Bronchial epithelial cell (primary cell): ENCODE data around the gene SLC12A9. TPM values are rescaled to one million over a fixed set of nuclear protein-coding genes. Genes with fewer than 3 reads are reported as not detected.

Source experiments
- DNase-seq: peaks from one replicate; pipeline ENCODE4 v3.0.0-alpha.2; 2010; ENCODE audit warnings: low read depth
- FAIRE-seq: peaks from 2 replicates; lab custom pipeline; 2011; peaks lifted over from hg19 to GRCh38; lab: Jason Lieb, UNC
- H3K27me3 ChIP-seq: 2 replicates; pipeline ENCODE4 v1.5.1; 2011; ENCODE audit warnings: low read length; ENCODE audit not compliant: control insufficient read depth, insufficient read depth
- H3K36me3 ChIP-seq: 2 replicates; pipeline ENCODE4 v1.5.1; 2011; ENCODE audit warnings: low read length; ENCODE audit not compliant: control insufficient read depth, insufficient read depth
- H3K4me3 ChIP-seq: 2 replicates; pipeline ENCODE4 v1.5.1; 2011; ENCODE audit warnings: mild to moderate bottlenecking, low read depth, low read length, control low read depth
- CTCF ChIP-seq: IDR thresholded peaks from 2 replicates; pipeline ENCODE4 v1.5.1; 2011; ENCODE audit warnings: mild to moderate bottlenecking, moderate library complexity, low read length, control low read depth, inconsistent platforms; ENCODE audit not compliant: insufficient read depth, severe bottlenecking
- total RNA-seq: library from RNA; depleted of rRNA; stranded (reverse); fragments of >200 nt; gene quantifications from 2 replicates; pipeline ENCODE4 v1.2.1, GENCODE V29; 2014

The SLC12A9 gene
- total RNA-seq, 1 donor from 2014 or later, result 7.6 TPM

- no peak overlapping the region for H3K4me3 ChIP-seq
Measured at GRCh38 chr7:100861616-100861985, 9.1 kb downstream of the SLC12A9 start.

GRCh38 chr7:100863406-100863950 lies 11.0 kb downstream of the SLC12A9 start:
- FAIRE-seq (no peak), DNase-seq (no peak)
- H3K36me3 ChIP-seq, result peaks cover 15% of the 10 kb centered on the region
- H3K27me3 ChIP-seq, result no peaks in the 10 kb centered on the region
- no peak for TF ChIP-seq CTCF
- H3K4me3 ChIP-seq, result no peak overlapping the region

More at GRCh38 chr7:100861616-100861985, 9.1 kb downstream of the SLC12A9 start:
- no peak for FAIRE-seq
- H3K27me3 ChIP-seq, result no peaks in the 10 kb centered on the region
- peaks cover 15% of the 10 kb centered on the region for H3K36me3 ChIP-seq
- no peak for TF ChIP-seq CTCF
- no peak for DNase-seq

GRCh38 chr7:100864263-100864845 lies 11.8 kb downstream of the SLC12A9 start:
- TF ChIP-seq CTCF, result no peak
- peaks cover 19% of the 10 kb centered on the region for H3K36me3 ChIP-seq
- FAIRE-seq, result no peak

GRCh38 chr7:100865372-100865911 lies 12.9 kb downstream of the SLC12A9 start:
- no peaks in the 10 kb centered on the region for H3K27me3 ChIP-seq
- peak overlapping the region; percentile 93 for H3K4me3 ChIP-seq
- peaks cover 17% of the 10 kb centered on the region for H3K36me3 ChIP-seq
- peak; percentile 98 for DNase-seq
- peak; percentile 46 for TF ChIP-seq CTCF
- peak; percentile 94 for FAIRE-seq

More at GRCh38 chr7:100864263-100864845, 11.8 kb downstream of the SLC12A9 start:
- Histone ChIP-seq H3K4me3 (no peak overlapping the region), H3K27me3 (no peaks in the 10 kb centered on the region)
- no peak for DNase-seq

- TF ChIP-seq CTCF, result no peak
- H3K27me3 ChIP-seq, result no peaks in the 10 kb centered on the region
- peaks cover 15% of the 10 kb centered on the region for H3K36me3 ChIP-seq
- H3K4me3 ChIP-seq, result peak overlapping the region; percentile 93
- DNase-seq, result peak; percentile 46
- FAIRE-seq, result no peak
Measured at GRCh38 chr7:100865938-100866728, 13.6 kb downstream of the SLC12A9 start.
